Endothelial cell of umbilical vein (primary cell): ENCODE data around the gene CSNK1G2. TPM values are rescaled to one million over a fixed set of nuclear protein-coding genes. Genes with fewer than 3 reads are reported as not detected.

Experiments used
- BruUV-seq: library from RNA; stranded (reverse); fragments of 400-500 nt; replicated peaks from 2 replicates; lab custom pipeline; 2021; lab: Mats Ljungman, UMichigan
- CTCF ChIA-PET: fragments of 300-600, 350-600 bp; sonication (Branson Sonifier 250); formaldehyde crosslinking; loops from one replicate; lab custom pipeline; 2021; ENCODE audit warnings: antibody characterized with exemption, inconsistent platforms; lab: Charles Lee
- POLR2A ChIA-PET: fragments of 300-600, 350-600 bp; sonication (Branson Sonifier 250); formaldehyde crosslinking; loops from one replicate; lab custom pipeline; 2021; ENCODE audit warnings: antibody characterized with exemption, inconsistent platforms; lab: Charles Lee
- DNase-seq: peaks from one replicate; pipeline ENCODE4 v3.0.0-alpha.2; 2011; ENCODE audit warnings: low read depth, low spot score
- FAIRE-seq: peaks from 2 replicates; lab custom pipeline; 2011; peaks lifted over from hg19 to GRCh38; lab: Jason Lieb, UNC
- H2AFZ ChIP-seq: 2 replicates; pipeline ENCODE4 v1.6.0; 2012; ENCODE audit warnings: low read depth, low read length, control low read depth, inconsistent platforms
- H3K27ac ChIP-seq: 2 replicates; pipeline ENCODE4 v1.5.1; 2011; ENCODE audit warnings: low read depth, mild to moderate bottlenecking, control low read depth, low read length, moderate library complexity; ENCODE audit not compliant: insufficient read depth
- H3K27me3 ChIP-seq, 2 experiments: 2 replicates each; pipeline versions ENCODE4 v1.6.0 to v1.6.1; 2011; ENCODE audit warnings: low read length in 2 of 2, mixed read lengths in 1 of 2; ENCODE audit not compliant: control insufficient read depth in 2 of 2, insufficient read depth in 2 of 2
- H3K36me3 ChIP-seq, 2 experiments: 2 replicates in 1 of 2; 3 replicates in 1 of 2; pipeline ENCODE4 v1.5.1; 2011; ENCODE audit warnings: low read length in 2 of 2, mild to moderate bottlenecking in 1 of 2, moderate library complexity in 1 of 2; ENCODE audit not compliant: control insufficient read depth in 2 of 2, insufficient read depth in 2 of 2; ENCODE audit errors: extremely low read depth in 1 of 2
- H3K4me1 ChIP-seq: 3 replicates; pipeline ENCODE4 v1.5.1; 2011; ENCODE audit warnings: mild to moderate bottlenecking, low read length; ENCODE audit not compliant: control insufficient read depth, insufficient read depth; ENCODE audit errors: extremely low read depth
- H3K4me2 ChIP-seq: 2 replicates; pipeline ENCODE4 v1.6.1; 2011; ENCODE audit warnings: low read length, control low read depth, mixed read lengths; ENCODE audit not compliant: insufficient read depth
- H3K4me3 ChIP-seq, 3 experiments: fragments of 200-600 bp in 1 of 3; sonication (generic), shearing (Covaris generic) in 1 of 3; replicated peaks in 1 of 3; 2 replicates each; pipeline ENCODE4 v1.5.1; 2011 to 2016; ENCODE audit warnings: control low read depth in 3 of 3, low read length in 3 of 3, mild to moderate bottlenecking in 2 of 3, inconsistent platforms in 1 of 3, low read depth in 1 of 3, moderate library complexity in 1 of 3; ENCODE audit not compliant: insufficient read depth in 1 of 3
- H3K79me2 ChIP-seq: 2 replicates; pipeline ENCODE4 v1.6.0; 2012; ENCODE audit warnings: low read length, inconsistent platforms; ENCODE audit not compliant: control insufficient read depth, insufficient read depth
- H3K9ac ChIP-seq: replicated peaks from 2 replicates; pipeline ENCODE3; 2011; ENCODE audit warnings: low read length, control low read depth; ENCODE audit not compliant: insufficient read depth; ENCODE audit errors: extremely low read depth
- H3K9me1 ChIP-seq: replicated peaks from 3 replicates; pipeline ENCODE4 v1.6.0; 2011; ENCODE audit warnings: mild to moderate bottlenecking, low read length; ENCODE audit not compliant: control insufficient read depth, insufficient read depth; ENCODE audit errors: extremely low read depth
- H3K9me3 ChIP-seq: replicated peaks from 2 replicates; pipeline ENCODE4 v1.5.1; 2012; ENCODE audit warnings: low read length, inconsistent platforms; ENCODE audit not compliant: control insufficient read depth, insufficient read depth
- H4K20me1 ChIP-seq: replicated peaks from 2 replicates; pipeline ENCODE3; 2011; ENCODE audit warnings: mild to moderate bottlenecking, low read length; ENCODE audit not compliant: control insufficient read depth, insufficient read depth; ENCODE audit errors: extremely low read depth
- EZH2 ChIP-seq: IDR thresholded peaks from 2 replicates; pipeline ENCODE4 v1.6.1; 2012; ENCODE audit warnings: borderline replicate concordance, low read depth, mild to moderate bottlenecking, moderate library complexity, low read length, inconsistent platforms; ENCODE audit not compliant: severe bottlenecking
- FOS ChIP-seq: IDR thresholded peaks from 2 replicates; pipeline ENCODE4 v1.6.1; 2011; ENCODE audit warnings: mild to moderate bottlenecking, low read length, moderate library complexity, borderline replicate concordance; ENCODE audit not compliant: insufficient read depth
- GATA2 ChIP-seq: IDR thresholded peaks from 2 replicates; pipeline ENCODE4 v1.7.0; 2011; ENCODE audit warnings: low read depth, mild to moderate bottlenecking, moderate library complexity, mixed read lengths, low read length; ENCODE audit not compliant: insufficient read length, insufficient read depth
- JUN ChIP-seq: IDR thresholded peaks from 2 replicates; pipeline ENCODE4 v1.6.1; 2011; ENCODE audit warnings: borderline replicate concordance, low read depth; ENCODE audit not compliant: insufficient read length, insufficient read depth
- MYC ChIP-seq: IDR thresholded peaks from one replicate; pipeline ENCODE4 v1.6.1; 2011; ENCODE audit warnings: mild to moderate bottlenecking, low read depth, low read length
- POLR2A ChIP-seq: IDR thresholded peaks from 2 replicates; pipeline ENCODE4 v1.6.1; 2012; ENCODE audit warnings: low read depth, mild to moderate bottlenecking, control low read depth, low read length
- POLR2AphosphoS5 ChIP-seq: IDR thresholded peaks from 2 replicates; pipeline ENCODE4 v1.6.1; 2012; ENCODE audit warnings: low read depth, mild to moderate bottlenecking, control low read depth, low read length, moderate library complexity; ENCODE audit not compliant: insufficient read depth
- dilution Hi-C: fragments of 300-500 bp; cut with MboI; formaldehyde crosslinking; loops from one replicate; pipeline ENCODE4 v1.15.0; 2019; ENCODE audit warnings: low sequenced_read_pairs; ENCODE audit not compliant: extremely low pct_ligation_motif_present
- intact Hi-C: fragments of 100-400 bp; cut with micrococcal nuclease; formaldehyde crosslinking; loops from one replicate; pipeline ENCODE4 v1.10.0; 2022
- polyA plus RNA-seq, 4 experiments: library from polyadenylated mRNA; depleted of rRNA in 3 of 4; stranded (reverse) in 3 of 4; unstranded in 1 of 4; fragments of >200 nt; gene quantifications; 2 replicates each; pipeline versions ENCODE4 v1.2.1 to v1.2.3, GENCODE V29; 2011 to 2012; ENCODE audit warnings: missing spikeins in 1 of 4
- total RNA-seq: library from RNA; stranded (reverse); gene quantifications from 2 replicates; pipeline ENCODE4 v1.2.3, GENCODE V29; 2021
- TF ChIP-seq, protein P1 (sequence below): IDR thresholded peaks from 2 replicates; pipeline ENCODE4 v1.6.1; 2011; ENCODE audit not compliant: insufficient read depth, insufficient read length
- TF ChIP-seq, protein P2 (sequence below), 2 donors: IDR thresholded peaks; 1 replicate in 1 of 2; 2 replicates in 1 of 2; pipeline ENCODE4 v1.5.1; 2011; ENCODE audit warnings: low read length in 2 of 2, mild to moderate bottlenecking in 2 of 2, moderate library complexity in 2 of 2, control low read depth in 1 of 2, inconsistent platforms in 1 of 2, low read depth in 1 of 2; ENCODE audit not compliant: insufficient read depth in 1 of 2; ENCODE audit errors: extremely low read depth in 1 of 2

CSNK1G2 gene
- total and polyA plus RNA-seq, 2 donors (not counting 3 experiments of a cell fraction or from before 2014, with no cell fraction given) = 96.6 to 110 TPM

DNA sequence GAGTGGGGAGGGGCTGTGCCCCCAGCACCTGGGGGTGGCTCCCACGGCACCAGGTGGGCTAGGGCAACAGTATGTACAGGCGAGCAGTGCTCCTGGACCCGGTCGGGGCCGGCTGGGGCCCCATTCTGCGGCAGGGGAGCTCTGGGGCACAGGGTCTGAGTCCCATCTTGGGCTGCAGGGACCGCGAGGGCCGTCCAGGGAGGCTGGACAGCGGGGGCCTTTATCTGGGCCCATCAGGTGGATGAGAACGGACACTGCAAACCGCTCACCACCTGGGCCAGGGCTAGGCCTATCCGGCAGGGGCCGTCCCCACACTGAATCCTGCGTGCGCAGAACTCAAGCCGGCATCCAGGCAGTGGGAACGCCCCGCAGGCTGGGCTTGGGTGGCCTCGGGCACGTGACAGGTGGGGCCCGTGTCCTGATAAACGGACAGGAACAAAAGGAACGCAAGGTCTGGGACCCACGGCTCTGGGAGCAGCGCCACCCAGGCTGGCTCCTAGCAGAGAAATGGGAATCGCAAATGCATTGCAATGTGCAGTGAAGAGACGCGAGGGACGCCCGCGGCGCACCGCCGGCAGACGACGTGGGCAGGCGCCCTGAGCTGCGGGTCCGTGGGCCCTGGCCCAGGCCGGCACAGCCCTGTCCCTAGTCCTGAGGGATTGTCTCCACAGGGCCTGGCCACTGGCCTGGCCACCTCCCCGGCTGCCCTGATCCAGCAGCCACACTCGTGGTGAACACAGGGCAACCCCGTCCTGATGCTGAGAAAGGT is 44.8 kb downstream of the CSNK1G2 start:
- no peaks in the 10 kb centered on the region for H3K27me3 ChIP-seq
- TF ChIP-seq JUN = no peak
- TF ChIP-seq POLR2AphosphoS5 = no peak
- TF ChIP-seq MYC = no peak
- TF ChIP-seq, protein P1, sequence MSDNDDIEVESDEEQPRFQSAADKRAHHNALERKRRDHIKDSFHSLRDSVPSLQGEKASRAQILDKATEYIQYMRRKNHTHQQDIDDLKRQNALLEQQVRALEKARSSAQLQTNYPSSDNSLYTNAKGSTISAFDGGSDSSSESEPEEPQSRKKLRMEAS = no peak
- TF ChIP-seq POLR2A = no peak
- no peak for TF ChIP-seq FOS
- TF ChIP-seq, protein P2, sequence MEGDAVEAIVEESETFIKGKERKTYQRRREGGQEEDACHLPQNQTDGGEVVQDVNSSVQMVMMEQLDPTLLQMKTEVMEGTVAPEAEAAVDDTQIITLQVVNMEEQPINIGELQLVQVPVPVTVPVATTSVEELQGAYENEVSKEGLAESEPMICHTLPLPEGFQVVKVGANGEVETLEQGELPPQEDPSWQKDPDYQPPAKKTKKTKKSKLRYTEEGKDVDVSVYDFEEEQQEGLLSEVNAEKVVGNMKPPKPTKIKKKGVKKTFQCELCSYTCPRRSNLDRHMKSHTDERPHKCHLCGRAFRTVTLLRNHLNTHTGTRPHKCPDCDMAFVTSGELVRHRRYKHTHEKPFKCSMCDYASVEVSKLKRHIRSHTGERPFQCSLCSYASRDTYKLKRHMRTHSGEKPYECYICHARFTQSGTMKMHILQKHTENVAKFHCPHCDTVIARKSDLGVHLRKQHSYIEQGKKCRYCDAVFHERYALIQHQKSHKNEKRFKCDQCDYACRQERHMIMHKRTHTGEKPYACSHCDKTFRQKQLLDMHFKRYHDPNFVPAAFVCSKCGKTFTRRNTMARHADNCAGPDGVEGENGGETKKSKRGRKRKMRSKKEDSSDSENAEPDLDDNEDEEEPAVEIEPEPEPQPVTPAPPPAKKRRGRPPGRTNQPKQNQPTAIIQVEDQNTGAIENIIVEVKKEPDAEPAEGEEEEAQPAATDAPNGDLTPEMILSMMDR (IDR thresholded peaks at IDR 0.05; ENCODE audit: extremely low read depth in 1 of 2, insufficient read depth in 1 of 2, low read depth in 1 of 2, low read length in 2 of 2) = no peak
- TF ChIP-seq GATA2 = no peak
- no peak for TF ChIP-seq EZH2
- no peak overlapping the region for H2AFZ ChIP-seq
- H3K9me3 ChIP-seq = no peaks in the 10 kb centered on the region
- intact Hi-C loops (no loop called here), dilution Hi-C loops (no loop called here)
- no peaks in the 10 kb centered on the region for H3K79me2 ChIP-seq
- BruUV-seq = TSS peak; percentile 57
- H3K4me2 ChIP-seq = no peak overlapping the region
- no peaks in the 10 kb centered on the region for H3K9me1 ChIP-seq
- ChIA-PET POLR2A (no interaction called here), CTCF (no interaction called here)
- H3K36me3 ChIP-seq = peaks cover 12 to 49% of the 10 kb centered on the region in 2 experiments
- no peak overlapping the region for H3K27ac ChIP-seq
- no peak overlapping the region for H3K4me3 ChIP-seq
- H4K20me1 ChIP-seq = no peaks in the 10 kb centered on the region
- no peak overlapping the region for H3K9ac ChIP-seq
- FAIRE-seq = no peak
- no peak for DNase-seq
- no peaks in the 10 kb centered on the region for H3K4me1 ChIP-seq
